ENCODE measurements around the gene AFTPH.

AFTPH gene

GRCh38 chr2:64613276-64613675 is 89.1 kb downstream of the AFTPH start:
- DNase-seq (ENCODE audit: low spot score), result no peak

- DNase-seq (ENCODE audit: low spot score), result no peak
These were observed 91.2 kb downstream of the AFTPH start for GRCh38 chr2:64615192-64615763.

- DNase-seq (ENCODE audit: low spot score), result no peak
These were observed 91.9 kb downstream of the AFTPH start for GRCh38 chr2:64615844-64616536.

- DNase-seq (ENCODE audit: low spot score), result no peak
These were observed 93.6 kb downstream of the AFTPH start for GRCh38 chr2:64617631-64618151.

GRCh38 chr2:64620661-64621060 is 96.5 kb downstream of the AFTPH start:
- no peak for DNase-seq (ENCODE audit: low spot score)

- DNase-seq (ENCODE audit: low spot score), result no peak
These were observed 98.5 kb downstream of the AFTPH start for GRCh38 chr2:64622443-64623241.

- DNase-seq (ENCODE audit: low spot score), result no peak
These were observed 99.2 kb downstream of the AFTPH start for GRCh38 chr2:64623242-64623850.

GRCh38 chr2:64624108-64624610 is 100.0 kb downstream of the AFTPH start:
- DNase-seq (ENCODE audit: low spot score), result no peak

- DNase-seq (ENCODE audit: low spot score), result no peak
These were observed 100.7 kb downstream of the AFTPH start for GRCh38 chr2:64624862-64625261.

GRCh38 chr2:64625299-64626145 is 101.4 kb downstream of the AFTPH start:
- no peak for DNase-seq (ENCODE audit: low spot score)

- DNase-seq (ENCODE audit: low spot score), result no peak
These were observed 102.2 kb downstream of the AFTPH start for GRCh38 chr2:64626146-64626809.

- DNase-seq (ENCODE audit: low spot score), result no peak
These were observed 103.0 kb downstream of the AFTPH start for GRCh38 chr2:64626963-64627760.

- DNase-seq (ENCODE audit: low spot score), result no peak
These were observed 104.0 kb downstream of the AFTPH start for GRCh38 chr2:64627860-64628841.

GRCh38 chr2:64629329-64629781 is 105.2 kb downstream of the AFTPH start:
- no peak for DNase-seq (ENCODE audit: low spot score)

- DNase-seq (ENCODE audit: low spot score), result no peak
These were observed 105.7 kb downstream of the AFTPH start for GRCh38 chr2:64629875-64630274.

GRCh38 chr2:64630752-64631151 is 106.6 kb downstream of the AFTPH start:
- DNase-seq (ENCODE audit: low spot score), result no peak

- DNase-seq (ENCODE audit: low spot score), result no peak
These were observed 107.6 kb downstream of the AFTPH start for GRCh38 chr2:64631771-64632170.

Data from activated CD4-positive, alpha-beta T cell treated with anti-CD3 and anti-CD28 coated beads, Interleukin-2, Interleukin-4, amounts not matched to agents 100 ng/mL and 50 ng/mL, durations not matched to agents 16 hours and 8 hours (primary cell).